Vagina (tissue), 2 donors: ENCODE measurements around the gene SYNM. TPM values are rescaled to one million over a fixed set of nuclear protein-coding genes. Genes with fewer than 3 reads are reported as not detected.
A peak's percentile ranks its signal among the peaks of the same experiment; 100 is the strongest.

ENCODE experiments used
- DNase-seq, 2 donors: peaks; one replicate each; pipeline ENCODE4 v3.0.0-alpha.2; 2017; ENCODE audit errors: extremely low spot score in 2 of 2
- H3K27ac ChIP-seq: fragments of 200-600 bp; sonication (generic); one replicate; pipeline ENCODE4 v1.5.1; 2019
- H3K27me3 ChIP-seq: fragments of 200-600 bp; sonication (generic); one replicate; pipeline ENCODE4 v1.5.1; 2019
- H3K36me3 ChIP-seq, 2 donors: fragments of 200-600 bp; sonication (generic); one replicate each; pipeline ENCODE4 v1.5.1; 2017 to 2019
- H3K4me1 ChIP-seq: fragments of 200-600 bp; sonication (generic); one replicate; pipeline ENCODE4 v1.5.1; 2019
- H3K4me3 ChIP-seq, 2 donors: fragments of 200-600 bp; sonication (generic); 1 replicate in 1 of 2; 2 replicates in 1 of 2; pipeline ENCODE4 v1.5.1; 2016 to 2019
- H3K9me3 ChIP-seq: fragments of 200-600 bp; sonication (generic); one replicate; pipeline ENCODE4 v1.5.1; 2019
- POLR2A ChIP-seq, 2 donors: fragments of 450-650 bp; IDR thresholded peaks; one replicate each; pipeline ENCODE4 v1.6.1; 2017; ENCODE audit warnings: antibody characterized with exemption in 2 of 2, mild to moderate bottlenecking in 2 of 2, moderate library complexity in 2 of 2
- POLR2AphosphoS5 ChIP-seq, 2 donors: sonication (generic); formaldehyde crosslinking; IDR thresholded peaks; one replicate each; pipeline ENCODE4 v1.9.0; 2017; ENCODE audit warnings: antibody characterized with exemption in 2 of 2, mild to moderate bottlenecking in 2 of 2, low read depth in 1 of 2; ENCODE audit not compliant: insufficient read depth in 1 of 2
- intact Hi-C: fragments of 100-400 bp; cut with DNase I; formaldehyde crosslinking; loops from one replicate; pipeline ENCODE4 v1.15.1; 2023
- total RNA-seq: library from RNA; depleted of rRNA; stranded (reverse); fragments of >200 nt; gene quantifications from one replicate; pipeline ENCODE4 v1.2.3, GENCODE V29; 2016
- TF ChIP-seq, protein P1 (sequence below), 3 experiments: fragments of 450-650 bp in 2 of 3; fragments of 200-600 bp in 1 of 3; sonication (generic) in 1 of 3; IDR thresholded peaks; one replicate each; pipeline ENCODE4 v1.5.1; 2017 to 2019; ENCODE audit warnings: antibody characterized with exemption in 3 of 3, mild to moderate bottlenecking in 2 of 3, moderate library complexity in 2 of 3

Gene SYNM
- total RNA-seq, 1 donor from 2014 or later, result 62.6 TPM

DNA sequence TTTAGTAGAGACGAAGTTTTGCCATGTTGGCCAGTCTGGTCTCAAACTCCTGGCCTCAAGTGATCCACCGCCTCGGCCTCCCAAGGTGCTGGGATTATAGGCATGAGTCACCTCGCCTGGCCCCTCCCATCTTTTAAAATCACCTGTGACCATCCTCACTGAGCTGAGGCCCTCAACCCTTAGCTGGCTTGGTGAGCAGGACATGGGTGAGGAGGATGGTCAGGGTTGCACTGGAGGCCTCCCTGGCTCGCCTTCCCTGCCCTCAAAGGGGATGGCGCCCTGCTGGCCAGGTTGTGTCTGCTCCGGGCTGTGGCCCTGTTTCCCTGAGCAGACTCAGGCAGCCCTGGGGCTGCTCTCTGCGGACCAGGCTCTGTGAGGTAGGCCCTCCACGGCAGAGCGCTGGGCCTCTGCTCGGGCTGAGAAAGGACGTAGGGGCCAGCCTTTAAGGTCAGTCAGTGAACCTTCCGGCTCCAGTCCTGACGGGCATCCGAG, 33.7 kb downstream of the SYNM start:
- Histone ChIP-seq H3K4me1 (peaks cover 5% of the 10 kb centered on the region), H3K4me3 (no peak overlapping the region), H3K36me3 (peaks cover 0 to 18% of the 10 kb centered on the region in 2 donors), H3K27me3 (no peaks in the 10 kb centered on the region), H3K27ac (no peak overlapping the region), H3K9me3 (no peaks in the 10 kb centered on the region)
- intact Hi-C loops, result no loop called here
- DNase-seq, result peak in 1 of 2 donors; percentile 61
- TF ChIP-seq, protein P1, sequence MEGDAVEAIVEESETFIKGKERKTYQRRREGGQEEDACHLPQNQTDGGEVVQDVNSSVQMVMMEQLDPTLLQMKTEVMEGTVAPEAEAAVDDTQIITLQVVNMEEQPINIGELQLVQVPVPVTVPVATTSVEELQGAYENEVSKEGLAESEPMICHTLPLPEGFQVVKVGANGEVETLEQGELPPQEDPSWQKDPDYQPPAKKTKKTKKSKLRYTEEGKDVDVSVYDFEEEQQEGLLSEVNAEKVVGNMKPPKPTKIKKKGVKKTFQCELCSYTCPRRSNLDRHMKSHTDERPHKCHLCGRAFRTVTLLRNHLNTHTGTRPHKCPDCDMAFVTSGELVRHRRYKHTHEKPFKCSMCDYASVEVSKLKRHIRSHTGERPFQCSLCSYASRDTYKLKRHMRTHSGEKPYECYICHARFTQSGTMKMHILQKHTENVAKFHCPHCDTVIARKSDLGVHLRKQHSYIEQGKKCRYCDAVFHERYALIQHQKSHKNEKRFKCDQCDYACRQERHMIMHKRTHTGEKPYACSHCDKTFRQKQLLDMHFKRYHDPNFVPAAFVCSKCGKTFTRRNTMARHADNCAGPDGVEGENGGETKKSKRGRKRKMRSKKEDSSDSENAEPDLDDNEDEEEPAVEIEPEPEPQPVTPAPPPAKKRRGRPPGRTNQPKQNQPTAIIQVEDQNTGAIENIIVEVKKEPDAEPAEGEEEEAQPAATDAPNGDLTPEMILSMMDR (IDR thresholded peaks at IDR 0.05), result no peak
- TF ChIP-seq POLR2AphosphoS5 (IDR thresholded peaks at IDR 0.05; ENCODE audit: insufficient read depth in 1 of 2, low read depth in 1 of 2), result no peak
- no peak for TF ChIP-seq POLR2A (IDR thresholded peaks at IDR 0.05)

- intact Hi-C loops, result no loop called here
- no peak for DNase-seq
- Histone ChIP-seq H3K27ac (no peak overlapping the region), H3K4me1 (peaks cover 10% of the 10 kb centered on the region), H3K27me3 (no peaks in the 10 kb centered on the region), H3K36me3 (peaks cover 0 to 18% of the 10 kb centered on the region in 2 donors), H3K9me3 (no peaks in the 10 kb centered on the region), H3K4me3 (no peak overlapping the region)
- TF ChIP-seq POLR2AphosphoS5 (IDR thresholded peaks at IDR 0.05; ENCODE audit: insufficient read depth in 1 of 2, low read depth in 1 of 2) (no peak), POLR2A (IDR thresholded peaks at IDR 0.05) (no peak)
- TF ChIP-seq, protein P1 (IDR thresholded peaks at IDR 0.05), result no peak
These were observed 34.4 kb downstream of the SYNM start for GRCh38 chr15:99139276-99139675.

DNA sequence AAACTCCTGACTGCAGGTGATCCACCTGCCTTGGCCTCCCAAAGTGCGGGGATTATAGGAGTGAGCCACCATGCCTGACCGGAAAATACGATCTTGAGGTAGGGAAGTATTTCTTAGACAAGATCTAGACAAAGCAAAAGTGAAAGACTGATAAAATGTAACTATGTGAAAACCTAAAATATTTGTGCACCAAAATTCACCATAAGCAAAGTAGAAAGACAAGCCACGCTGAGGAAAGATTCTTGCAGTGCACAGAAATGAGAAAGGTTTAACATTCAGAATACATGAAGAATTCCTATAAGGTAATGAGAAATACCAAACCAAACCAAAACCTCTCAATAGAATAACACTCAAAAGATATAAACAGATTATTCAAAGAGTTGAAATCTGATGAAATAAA, 35.7 kb downstream of the SYNM start:
- no peaks in the 10 kb centered on the region for H3K9me3 ChIP-seq
- no peak overlapping the region for H3K4me3 ChIP-seq
- intact Hi-C loops, result no loop called here
- peaks cover 10% of the 10 kb centered on the region for H3K4me1 ChIP-seq
- peaks cover 0 to 14% of the 10 kb centered on the region in 2 donors for H3K36me3 ChIP-seq
- TF ChIP-seq, protein P1 (IDR thresholded peaks at IDR 0.05), result no peak
- TF ChIP-seq POLR2A (IDR thresholded peaks at IDR 0.05) (no peak), POLR2AphosphoS5 (IDR thresholded peaks at IDR 0.05; ENCODE audit: insufficient read depth in 1 of 2, low read depth in 1 of 2) (no peak)
- no peak for DNase-seq
- no peak overlapping the region for H3K27ac ChIP-seq
- no peaks in the 10 kb centered on the region for H3K27me3 ChIP-seq

DNA sequence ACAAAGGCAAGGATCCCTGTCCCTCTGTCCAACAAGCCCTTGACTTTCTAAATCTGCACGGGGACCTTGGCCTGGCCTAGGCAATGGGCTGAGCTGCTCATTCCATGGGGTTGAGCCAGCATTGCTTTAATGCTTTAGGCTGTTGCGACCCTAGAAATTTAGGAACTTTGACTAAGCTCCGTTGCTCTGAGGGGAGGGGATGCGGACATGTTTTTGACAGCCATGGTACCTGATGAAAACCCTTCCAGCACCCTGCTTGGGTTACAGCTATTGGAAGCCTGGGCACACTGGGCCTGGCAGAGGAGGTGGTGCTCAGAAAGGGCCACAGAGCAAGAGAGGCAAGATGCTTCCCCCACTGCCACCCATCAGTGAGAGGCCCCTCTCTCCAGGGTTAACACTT, 37.1 kb downstream of the SYNM start:
- TF ChIP-seq POLR2A (IDR thresholded peaks at IDR 0.05) (no peak), POLR2AphosphoS5 (IDR thresholded peaks at IDR 0.05; ENCODE audit: insufficient read depth in 1 of 2, low read depth in 1 of 2) (no peak)
- TF ChIP-seq, protein P1 (IDR thresholded peaks at IDR 0.05), result no peak
- peak in 1 of 2 donors; percentile 70 for DNase-seq
- Histone ChIP-seq H3K4me3 (no peak overlapping the region), H3K4me1 (peaks cover 10% of the 10 kb centered on the region), H3K27ac (no peak overlapping the region), H3K9me3 (no peaks in the 10 kb centered on the region), H3K36me3 (peaks cover 0 to 9% of the 10 kb centered on the region in 2 donors), H3K27me3 (no peaks in the 10 kb centered on the region)
- intact Hi-C loops, result no loop called here

- TF ChIP-seq, protein P1 (IDR thresholded peaks at IDR 0.05), result no peak
- TF ChIP-seq POLR2AphosphoS5 (IDR thresholded peaks at IDR 0.05; ENCODE audit: insufficient read depth in 1 of 2, low read depth in 1 of 2), result no peak
- TF ChIP-seq POLR2A (IDR thresholded peaks at IDR 0.05), result no peak
- no peaks in the 10 kb centered on the region for H3K9me3 ChIP-seq
- H3K27me3 ChIP-seq, result no peaks in the 10 kb centered on the region
- no peak overlapping the region for H3K27ac ChIP-seq
- DNase-seq, result peak in 1 of 2 donors; percentile 34
- H3K4me3 ChIP-seq, result no peak overlapping the region
- peaks cover 0 to 5% of the 10 kb centered on the region in 2 donors for H3K36me3 ChIP-seq
- peaks cover 10% of the 10 kb centered on the region for H3K4me1 ChIP-seq
- intact Hi-C loops, result no loop called here
These were observed 37.7 kb downstream of the SYNM start for GRCh38 chr15:99142562-99142961.
